HG03139 (cell line): Measurements from ENCODE around the gene ZMIZ1.

ENCODE experiments used
- ATAC-seq: cut with Tn5 transposase; IDR thresholded peaks from one replicate; pipeline ENCODE4 v1.9.1; 2021; ENCODE audit not compliant: unreplicated experiment

The ZMIZ1 gene

DNA sequence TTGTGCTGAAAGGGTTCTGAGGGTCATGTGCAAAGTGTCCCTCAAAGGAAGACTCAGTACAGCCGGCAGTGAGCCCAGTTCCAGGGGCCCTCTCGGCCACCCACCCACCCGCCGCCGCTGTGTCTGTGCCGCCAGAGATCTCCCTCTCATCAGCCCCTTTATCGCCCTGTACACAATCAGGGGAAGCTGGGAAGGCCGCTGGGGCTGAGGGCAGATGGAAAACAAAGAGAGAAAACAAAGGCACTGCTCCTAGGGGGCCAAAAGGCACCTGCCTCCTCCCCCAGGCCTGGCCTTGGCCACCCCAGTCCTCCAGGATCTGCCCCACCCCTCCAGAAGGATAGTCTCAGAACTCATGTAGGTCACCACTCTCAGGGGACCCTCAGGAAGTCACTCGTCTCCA lies 67.0 kb downstream of the ZMIZ1 start:
- no peak for ATAC-seq

DNA sequence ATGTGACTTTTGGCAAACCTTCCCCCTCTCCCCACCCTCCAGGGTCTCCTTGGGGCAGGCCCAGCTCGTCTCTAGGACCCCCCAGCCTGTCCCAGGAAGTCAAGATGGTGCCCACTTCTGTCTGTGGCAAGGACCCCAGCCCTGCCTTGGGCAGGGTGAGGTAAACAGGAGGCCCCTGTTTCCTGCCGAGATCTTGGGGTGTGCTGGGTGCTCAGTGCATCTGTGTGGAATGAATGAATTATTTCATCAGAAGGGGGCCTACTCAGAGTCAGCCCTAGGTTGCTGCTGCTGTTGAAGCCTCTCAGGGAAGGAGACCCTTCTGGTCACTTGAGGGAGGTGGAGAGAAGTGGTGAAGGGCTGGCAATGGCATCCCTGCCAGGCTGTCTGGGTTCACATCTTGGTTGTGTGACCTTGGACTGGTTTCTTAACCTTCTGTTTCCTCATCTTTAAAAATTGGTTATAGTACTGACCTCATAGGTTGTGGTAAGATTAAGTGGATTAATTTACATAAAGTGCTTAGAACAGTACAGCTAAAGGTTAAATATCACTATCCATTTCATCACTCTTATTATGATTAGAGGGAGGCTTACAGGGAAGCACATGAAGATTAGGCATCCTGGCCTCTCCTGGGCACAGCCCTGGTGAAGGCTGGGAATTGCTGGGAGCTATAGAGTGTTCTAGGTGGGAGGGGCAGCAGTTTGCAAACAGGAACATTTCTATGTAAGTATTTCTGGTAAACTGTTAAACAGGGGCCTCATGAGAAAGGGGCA lies 67.7 kb downstream of the ZMIZ1 start:
- ATAC-seq = no peak

DNA sequence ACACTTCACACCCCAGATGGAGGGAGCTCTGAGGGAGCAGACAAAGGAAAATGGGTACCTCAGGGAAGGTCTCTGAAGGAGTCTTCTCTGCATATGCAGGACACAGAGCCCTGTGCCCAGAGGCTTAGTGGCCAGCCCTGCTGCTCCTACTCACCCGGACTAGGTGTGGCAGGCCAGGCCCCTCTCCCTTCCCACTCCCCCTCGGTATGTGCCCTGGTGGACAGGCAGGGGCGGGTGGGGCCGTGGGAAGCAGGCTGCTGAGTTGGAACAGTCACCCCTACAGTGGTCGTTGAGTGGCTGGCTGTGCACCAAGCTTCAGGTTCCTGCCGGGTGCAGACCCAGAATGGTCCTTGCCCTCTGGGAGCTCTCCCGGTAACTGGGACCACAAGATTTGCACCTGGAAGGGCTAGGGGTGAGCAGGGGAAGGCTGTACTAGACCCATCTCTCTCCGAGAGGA lies 68.6 kb downstream of the ZMIZ1 start:
- peak; percentile 24 for ATAC-seq

DNA sequence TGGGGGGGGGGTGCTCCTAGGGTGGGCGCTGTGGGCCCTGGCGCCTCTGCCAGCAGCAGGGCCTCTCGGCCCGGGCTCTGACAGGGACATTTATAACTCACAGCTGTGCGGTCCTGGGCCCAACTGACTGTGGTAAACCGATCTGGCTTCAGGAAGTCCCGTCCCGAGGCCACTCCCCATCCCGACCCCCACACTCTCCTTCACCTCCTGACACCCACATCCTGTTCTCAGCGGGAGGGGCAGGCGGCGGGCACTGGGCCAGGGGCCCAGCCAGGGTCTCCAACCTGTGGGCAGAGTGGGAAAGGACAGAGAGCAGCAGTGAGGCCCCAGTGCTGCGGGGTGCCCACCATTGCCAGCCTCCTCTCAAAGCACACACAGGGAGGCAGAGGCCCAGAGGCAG lies 69.1 kb downstream of the ZMIZ1 start:
- ATAC-seq = peak; percentile 77

DNA sequence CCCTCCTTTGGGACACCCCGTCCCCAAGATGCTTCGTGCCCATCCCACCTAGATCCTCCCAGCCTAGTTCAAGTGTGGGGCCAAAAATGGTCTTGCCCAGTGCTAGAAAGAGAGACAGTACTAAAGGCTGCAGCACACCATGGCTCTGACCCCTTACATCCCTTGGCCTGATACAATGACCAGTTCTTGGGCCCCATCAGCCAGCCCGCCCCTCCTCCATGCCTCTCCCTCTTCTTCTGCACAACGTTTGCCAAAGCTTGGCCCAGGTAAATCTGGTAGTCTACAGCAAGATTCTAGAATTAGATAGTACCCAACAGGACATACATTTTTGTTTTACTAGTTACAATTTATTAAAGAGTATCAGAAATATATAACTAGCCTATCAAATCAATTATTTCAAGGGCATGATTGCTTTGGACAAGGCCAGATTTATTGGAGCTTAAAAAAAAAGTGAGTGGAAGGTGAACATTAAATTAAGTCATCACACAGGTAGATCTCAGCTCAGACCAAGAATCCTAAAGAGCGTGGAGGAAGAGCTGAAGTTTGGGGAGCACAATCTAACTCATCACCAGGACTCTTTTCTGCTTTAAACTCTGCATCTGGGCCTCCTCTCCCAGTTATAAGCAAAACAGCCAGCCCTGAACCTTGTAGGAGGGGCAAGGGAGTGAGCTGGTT lies 69.8 kb downstream of the ZMIZ1 start:
- no peak for ATAC-seq

DNA sequence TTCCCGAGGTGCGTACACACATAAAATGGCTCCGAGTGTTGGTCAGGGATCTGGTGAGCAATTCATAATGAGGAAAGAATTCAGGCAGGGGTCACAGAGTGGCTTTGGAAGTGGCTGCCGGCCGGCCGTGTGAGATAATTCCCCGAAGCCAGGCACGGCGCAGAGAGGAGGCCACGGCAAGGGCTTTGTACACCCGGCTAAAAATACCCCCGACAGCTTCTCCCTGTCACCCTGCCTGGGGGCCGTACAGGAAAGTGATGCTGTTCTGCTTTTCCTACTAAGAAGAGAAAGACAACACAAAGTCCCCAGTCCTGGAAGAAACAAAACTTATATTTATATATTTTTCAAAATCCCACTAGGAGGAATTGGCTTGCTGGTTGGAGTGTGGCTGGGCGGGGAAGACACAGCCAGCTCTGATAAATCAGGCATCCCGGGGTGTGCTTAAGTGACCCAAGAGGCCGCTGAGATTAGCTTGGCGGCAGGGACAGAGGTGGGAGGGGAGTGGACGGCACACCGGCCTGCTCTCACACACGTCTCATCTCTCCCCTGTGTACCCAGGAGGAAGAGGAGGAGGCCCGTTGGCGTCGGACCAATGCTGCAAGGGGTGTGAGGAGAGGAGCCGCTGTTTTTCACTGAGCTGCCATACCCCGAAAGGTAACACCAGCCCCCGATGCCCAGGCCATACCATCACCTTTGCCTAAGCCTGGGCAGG lies 70.5 kb downstream of the ZMIZ1 start:
- no peak for ATAC-seq

DNA sequence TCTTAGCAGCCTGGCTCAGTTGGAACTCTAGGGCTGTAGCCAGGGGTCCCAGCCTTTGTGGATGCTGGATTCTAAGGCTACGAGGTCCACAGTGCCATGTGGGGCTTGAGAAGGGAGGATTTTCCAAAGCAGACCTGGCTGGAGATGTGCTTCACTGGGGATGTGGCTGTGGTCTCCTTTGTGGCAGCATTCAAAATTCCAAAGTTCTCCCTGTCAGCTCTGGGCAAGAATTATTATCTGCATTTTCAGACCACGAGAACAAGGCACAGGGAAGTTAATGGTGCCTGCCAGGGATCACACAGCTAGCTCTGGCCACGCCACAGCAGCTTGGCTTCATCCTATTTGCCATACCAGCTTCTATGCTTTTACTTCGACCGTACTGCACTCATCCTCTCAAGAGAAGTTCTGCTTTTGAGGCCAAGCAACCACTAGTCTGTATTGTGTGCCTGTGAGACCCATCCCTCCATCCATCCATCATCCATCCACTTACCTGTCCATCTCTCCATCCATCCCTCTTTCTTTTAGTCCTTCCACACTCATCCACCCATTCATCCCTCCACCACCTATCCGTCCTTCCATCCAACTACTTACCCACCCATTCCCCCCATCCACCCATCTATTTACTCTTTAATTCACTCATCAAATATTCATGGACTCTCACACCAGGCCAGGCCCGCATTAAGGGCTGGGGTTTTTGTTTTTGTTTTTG lies 71.5 kb downstream of the ZMIZ1 start:
- ATAC-seq = no peak

DNA sequence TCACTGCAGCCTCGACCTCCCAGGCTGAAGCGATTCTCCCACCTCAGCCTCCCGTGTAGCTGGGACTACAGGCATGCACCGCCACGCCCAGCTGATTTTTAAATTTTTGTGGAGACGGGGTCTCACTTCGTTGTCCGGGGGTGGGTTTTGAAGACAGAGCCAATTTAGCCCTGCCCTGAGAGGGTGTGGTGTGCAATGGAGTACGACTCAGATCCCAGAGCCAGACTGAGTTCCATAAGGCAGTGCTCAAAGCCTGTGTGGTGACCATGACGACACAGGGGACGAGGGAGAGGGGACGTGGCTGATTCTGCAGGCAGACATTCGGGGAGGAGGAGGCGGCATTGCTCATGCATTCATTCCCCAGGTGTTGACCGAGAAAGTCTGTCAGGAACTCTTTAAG lies 72.1 kb downstream of the ZMIZ1 start:
- ATAC-seq = no peak

DNA sequence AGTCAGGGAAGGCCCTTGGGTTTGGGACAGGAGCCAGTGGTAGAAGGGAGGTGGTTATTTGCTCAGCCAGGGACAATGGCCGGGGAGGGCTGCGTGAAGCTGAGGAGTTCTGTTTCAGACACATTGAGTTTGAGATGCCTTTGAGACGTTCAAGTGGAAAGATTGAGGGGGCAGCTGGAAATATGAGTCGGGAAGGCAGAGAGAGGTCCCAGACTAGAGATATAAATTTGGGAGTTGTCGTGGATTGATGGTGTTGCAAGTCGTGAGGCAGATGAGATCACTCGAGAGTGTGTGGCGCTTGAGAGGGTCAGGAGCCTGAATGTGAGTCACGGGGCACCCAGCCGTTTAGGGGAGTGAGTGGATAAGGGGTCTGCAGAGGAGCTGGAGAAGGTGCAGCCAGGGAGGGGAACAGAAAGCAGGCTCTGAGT lies 73.3 kb downstream of the ZMIZ1 start:
- no peak for ATAC-seq

DNA sequence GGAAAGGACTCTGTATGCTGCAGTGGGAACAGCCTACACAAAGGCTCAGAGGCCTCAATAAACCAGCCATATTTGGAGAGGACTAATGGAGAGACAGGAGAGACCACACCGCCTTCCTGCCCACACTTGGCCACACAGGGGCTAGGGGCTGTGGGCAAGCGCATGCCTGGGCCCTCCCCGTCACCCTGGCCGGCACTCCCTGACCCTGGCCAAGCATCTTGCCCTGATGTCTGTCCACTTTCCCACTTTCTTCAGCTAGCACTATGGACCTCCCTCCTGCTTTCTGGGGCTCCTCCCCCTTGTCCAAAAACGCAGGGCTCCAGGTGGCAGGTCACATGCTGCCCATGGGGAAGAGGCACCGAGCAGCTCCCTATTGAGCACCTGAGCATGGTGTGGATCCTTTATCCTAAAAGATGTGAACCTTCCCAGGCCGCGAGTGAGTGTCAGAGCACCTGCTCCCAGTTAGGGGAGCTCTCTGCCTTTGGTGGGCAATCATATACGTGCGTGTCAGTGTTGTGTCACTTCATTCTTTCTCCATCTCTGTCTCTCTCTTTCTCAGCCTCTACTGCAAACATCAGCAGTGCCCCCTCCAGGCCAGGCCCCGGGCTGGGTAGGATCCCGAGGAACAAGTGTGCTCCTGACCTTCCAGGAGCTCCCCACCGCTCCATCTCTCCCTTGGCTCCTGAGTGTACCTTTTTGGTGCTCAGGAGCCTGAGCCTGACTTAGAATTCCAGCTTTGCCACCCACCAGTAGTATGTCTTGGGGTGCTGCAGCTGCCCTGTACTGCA lies 74.0 kb downstream of the ZMIZ1 start:
- no peak for ATAC-seq

DNA sequence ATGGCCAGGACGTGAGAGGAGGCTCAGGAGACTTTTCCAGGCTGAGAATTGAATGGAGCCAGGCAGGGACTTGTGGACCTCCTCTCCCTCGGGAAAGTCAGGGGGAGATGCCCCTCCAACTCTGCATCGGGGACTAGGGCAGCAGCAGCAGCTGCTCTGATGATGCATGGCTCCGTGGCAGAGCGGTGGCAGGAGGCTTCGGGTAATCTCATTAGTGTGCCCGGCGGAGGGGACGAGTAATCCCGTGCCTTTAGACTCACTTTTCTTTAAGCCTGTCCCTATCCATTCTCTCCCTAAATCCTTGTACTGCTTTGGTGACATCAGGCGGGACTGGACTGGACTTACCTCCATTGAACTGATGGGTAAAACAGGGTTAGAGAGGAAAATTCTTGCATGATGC lies 75.1 kb downstream of the ZMIZ1 start:
- ATAC-seq = no peak

DNA sequence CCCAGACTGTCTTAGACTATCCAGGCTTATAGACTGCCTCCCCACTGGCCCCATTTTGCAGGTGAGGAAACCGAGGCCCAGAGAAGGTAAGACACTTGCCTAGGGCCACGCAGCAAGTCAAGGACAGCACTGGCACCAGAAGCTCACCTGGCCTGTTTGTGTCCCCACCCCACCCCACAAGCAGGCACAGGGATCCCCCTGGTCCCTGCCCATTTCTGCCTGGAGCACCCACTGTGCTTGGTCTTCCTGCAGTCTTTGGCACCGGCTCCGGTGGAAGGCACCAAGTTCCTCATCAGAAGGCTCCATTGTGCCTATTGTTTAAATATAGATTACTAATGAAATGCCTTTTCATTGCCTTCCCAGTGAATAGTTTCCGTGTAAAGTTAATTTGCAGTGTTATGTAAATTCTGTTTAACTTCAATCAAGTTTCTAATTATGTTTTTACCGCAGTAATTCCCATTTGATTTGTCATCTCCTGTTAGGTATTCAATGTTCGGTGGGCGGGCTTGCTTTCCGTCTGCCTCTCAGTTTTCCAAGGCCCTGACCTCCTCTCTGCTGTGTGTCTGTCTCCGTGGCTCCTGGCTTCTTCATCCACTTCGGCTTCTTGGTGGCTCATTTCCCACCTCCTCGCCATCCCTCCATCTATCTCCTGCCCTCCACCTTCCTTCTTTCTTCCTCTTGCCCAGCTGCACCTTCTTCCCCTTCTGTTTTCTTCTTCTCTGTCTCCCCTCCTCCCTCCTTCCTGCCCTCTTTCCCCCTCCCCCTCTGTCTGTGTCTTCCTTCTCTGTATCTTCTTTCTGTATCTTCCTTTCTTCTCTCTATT lies 75.8 kb downstream of the ZMIZ1 start:
- no peak for ATAC-seq

DNA sequence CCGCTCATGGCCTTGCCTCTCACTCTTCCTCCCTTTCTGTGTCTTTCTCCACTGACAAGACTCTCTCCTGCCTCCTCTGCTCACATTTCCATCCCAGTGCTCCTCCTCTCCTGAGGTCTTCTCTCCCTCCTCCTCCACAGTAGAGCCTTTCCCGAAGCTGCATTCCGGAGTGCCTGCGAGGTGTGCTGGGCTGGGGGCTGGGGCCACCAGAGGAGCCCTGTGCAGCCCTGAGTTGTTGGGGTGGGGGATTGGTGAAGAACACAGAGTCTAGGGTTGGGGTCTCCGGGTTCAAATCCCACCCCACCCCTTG lies 76.4 kb downstream of the ZMIZ1 start:
- no peak for ATAC-seq

DNA sequence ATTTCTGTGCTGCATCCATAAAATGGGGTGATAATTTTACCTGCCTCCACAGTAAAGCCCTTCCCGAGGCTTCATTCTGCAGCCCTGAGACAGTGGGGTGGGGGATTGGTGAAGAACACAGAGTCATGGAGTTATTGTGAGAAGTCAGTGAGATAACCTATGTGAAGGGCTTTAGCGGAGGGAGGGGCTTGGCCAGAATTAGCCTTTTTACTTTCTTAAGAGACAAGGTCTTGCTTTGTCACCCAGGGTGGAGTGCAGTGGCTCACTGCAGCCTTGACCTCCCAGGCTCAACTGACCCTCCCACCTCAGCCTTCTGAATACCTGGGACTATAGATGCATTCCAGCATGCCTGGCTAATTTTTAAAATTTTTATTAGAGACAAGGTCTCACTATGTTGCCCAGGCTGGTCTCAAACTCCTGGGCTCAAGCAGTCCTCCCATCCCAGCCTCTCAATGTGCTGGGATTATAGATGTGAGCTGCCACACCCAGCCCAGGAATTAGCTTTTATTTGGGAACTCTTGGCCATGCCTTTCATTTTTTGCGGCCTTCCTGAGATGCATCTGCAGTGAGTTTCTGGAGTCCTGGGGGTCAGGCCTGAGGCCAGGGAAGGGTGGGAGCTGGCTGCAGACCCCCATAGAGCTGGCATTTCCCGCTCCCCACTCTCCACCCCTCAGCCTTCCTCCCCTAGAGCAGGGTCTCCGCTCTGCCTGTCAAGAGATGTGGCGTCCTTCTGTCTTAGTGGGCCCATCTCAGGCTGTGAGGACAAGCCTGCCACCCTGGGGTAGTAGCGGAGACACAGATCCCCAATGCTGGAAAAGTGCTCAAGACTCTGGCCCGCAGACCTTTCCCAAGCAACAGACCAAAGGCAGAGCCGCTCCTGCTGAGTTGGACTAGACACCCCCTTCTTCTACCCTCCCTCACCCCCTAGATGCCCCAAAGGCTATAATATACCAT lies 77.0 kb downstream of the ZMIZ1 start:
- ATAC-seq = no peak

DNA sequence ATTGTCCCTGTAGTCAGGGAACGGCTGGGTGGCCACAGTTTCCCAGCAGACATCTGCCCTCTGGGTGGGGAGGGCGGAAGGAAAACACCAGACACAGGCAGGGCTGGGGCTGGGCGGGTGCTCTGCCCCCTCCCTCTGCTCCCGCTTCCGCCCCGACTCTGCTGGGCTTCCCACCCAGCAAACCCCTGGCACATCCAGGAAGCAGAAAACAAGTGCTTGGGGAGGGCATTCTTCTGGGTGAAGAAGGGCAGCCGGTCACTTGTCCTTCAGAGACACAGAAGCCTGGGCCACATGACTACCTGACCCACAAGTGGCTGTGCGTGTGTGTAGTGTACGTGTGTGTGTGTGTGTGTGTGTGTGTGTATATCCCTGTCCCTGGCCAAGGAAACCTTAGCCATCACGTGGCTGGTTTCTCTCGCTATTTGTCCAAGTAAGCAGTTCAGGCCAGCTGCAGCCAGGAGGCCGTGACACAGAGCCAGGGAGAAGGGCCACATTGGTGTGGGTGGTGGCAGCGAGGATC lies 77.9 kb downstream of the ZMIZ1 start:
- no peak for ATAC-seq

DNA sequence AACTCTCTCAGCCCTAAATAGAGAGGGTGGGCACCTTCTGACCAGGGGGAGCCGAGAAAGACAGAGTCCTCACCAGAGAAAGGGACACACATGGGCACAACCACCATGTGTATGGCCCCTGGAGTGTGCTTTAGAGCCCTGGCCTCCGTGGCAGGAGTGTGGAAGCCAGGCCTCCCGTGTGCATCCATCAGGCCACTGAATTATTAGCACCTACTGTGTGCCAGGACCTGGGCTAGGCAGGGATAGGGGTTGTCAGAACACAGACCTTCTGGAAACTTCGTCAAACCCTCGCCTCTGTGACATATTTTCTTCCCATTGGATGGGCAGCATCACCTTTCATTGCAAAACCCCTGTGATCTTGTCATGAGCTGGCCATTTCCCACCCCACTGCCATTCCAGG lies 78.5 kb downstream of the ZMIZ1 start:
- ATAC-seq = no peak

DNA sequence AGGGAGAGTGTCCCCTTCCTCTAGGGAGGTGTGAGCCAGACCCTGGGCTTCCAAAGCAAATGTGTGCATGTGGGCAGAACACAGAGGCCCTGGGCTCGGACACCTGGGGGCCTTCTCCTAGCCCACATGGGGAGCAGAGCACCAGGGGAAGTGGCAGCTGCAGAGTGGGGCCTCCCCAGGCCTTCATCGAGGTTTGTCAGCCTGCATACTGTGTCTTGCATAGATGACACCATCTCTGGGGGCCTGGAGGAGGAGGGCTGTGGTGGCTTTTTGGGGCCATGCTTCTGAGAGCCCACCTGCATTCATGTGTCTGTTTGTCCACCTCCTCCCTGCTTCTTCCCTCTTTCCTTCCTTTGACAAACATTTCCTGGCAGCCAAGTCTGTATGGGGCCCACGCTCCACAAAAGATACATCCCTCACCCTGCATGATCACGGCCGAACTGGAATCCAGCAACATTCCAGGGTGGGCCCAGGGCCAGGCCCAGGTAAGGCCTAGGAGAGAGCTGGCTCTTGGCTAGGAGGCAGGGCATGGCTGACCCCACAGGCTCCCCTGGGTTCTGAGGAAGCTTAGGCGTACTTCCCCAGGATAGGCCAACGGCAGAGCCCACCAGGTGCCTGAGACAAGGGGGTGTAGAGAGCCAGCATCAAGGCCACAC lies 79.2 kb downstream of the ZMIZ1 start:
- ATAC-seq = no peak
